Measurements from ENCODE around the gene SMIM20.

SMIM20 gene

DNA sequence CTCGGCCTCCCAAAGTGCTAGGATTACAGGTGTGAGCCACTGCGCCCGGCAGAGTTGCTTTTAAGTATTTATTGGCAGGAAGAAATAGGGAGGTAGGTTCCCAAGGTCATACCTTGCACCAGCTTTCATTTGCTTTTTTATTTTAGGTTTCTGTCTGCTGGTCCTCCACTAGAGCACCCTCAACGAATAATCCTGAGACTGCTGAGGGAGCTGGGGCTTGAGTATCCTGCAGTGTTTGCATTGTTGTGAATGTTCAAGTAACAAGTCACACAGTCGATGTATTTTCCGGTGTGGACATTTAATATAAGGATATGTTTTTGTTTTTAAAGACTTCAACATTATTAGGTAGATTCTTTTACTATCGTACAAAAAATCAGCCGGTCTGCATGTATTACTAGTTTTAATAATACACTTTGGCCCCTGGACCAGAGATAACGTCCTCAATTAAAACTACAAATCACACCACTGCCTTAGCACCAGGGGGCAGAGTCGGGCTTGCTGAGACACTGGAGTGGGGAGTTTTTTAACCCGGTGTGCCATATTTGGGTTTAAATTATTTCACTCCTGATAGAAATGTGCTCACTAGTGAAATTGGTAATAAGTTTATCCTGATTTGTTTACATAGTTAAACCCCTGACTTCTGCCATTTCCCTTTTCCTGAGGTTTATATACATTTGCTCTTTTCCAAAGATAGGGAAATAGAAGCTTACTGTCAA lies 11.6 kb downstream of the SMIM20 start:
- FAIRE-seq (no peak), DNase-seq (ENCODE audit: low spot score) (peak; percentile 35)

DNA sequence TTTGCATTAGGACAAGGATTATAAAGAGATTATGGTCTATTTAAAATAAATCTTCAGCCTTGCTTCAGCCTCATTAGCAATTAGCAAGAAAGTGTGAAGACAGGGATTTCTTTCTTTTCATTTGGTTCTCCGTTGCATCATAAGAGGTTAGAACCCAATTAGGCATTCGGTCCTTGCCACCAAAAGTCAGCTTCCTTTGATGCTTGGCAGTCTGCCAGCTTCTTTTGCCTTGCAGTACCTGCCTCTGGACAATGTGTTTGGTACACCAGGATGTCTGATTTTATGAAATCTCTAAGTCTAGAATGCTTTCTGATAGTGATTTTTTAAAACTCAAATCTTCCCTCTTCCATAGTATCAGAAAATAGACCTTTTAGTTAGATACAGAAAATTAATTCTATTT lies 12.4 kb downstream of the SMIM20 start:
- DNase-seq (ENCODE audit: low spot score) (no peak), FAIRE-seq (no peak)

DNA sequence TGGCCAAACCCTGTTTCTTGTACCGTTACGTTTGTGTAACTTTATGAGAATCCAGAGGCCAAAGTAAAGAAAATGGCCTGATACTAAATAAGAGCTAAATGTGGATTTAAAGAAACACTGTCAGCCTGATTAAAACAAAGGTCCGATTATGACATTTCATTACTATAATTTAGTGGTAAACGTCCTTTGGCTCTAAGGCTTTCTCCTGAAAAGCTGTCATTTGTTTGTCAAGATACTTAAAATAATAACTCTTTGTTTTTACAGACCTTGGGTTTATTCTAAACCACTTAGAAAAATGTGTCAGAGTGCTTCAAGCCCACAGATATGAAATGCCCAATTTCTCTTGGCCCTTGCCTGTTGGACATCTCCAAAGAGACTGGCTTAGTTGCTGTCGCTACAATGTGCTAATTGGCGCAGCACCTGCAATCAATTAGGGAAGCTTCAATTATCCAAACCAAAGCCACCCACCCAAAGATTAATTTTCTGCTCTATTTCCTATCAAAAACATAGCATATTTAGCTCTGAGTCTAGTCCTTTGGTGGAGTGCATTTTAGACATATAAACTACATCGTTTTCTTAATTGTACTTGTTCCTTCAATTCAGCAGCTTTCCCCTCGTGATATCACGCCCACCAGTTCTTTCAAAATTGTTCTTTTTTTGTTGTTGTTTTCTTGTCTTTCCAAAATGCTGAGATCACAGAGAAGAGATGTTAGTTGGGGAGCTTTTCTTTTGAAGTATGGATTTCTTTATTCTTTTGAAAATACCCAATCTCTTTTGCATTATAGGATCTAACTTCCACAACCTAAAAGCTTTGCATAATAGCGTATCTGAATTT lies 13.6 kb downstream of the SMIM20 start:
- no peak for DNase-seq (ENCODE audit: low spot score)
- FAIRE-seq = no peak

DNA sequence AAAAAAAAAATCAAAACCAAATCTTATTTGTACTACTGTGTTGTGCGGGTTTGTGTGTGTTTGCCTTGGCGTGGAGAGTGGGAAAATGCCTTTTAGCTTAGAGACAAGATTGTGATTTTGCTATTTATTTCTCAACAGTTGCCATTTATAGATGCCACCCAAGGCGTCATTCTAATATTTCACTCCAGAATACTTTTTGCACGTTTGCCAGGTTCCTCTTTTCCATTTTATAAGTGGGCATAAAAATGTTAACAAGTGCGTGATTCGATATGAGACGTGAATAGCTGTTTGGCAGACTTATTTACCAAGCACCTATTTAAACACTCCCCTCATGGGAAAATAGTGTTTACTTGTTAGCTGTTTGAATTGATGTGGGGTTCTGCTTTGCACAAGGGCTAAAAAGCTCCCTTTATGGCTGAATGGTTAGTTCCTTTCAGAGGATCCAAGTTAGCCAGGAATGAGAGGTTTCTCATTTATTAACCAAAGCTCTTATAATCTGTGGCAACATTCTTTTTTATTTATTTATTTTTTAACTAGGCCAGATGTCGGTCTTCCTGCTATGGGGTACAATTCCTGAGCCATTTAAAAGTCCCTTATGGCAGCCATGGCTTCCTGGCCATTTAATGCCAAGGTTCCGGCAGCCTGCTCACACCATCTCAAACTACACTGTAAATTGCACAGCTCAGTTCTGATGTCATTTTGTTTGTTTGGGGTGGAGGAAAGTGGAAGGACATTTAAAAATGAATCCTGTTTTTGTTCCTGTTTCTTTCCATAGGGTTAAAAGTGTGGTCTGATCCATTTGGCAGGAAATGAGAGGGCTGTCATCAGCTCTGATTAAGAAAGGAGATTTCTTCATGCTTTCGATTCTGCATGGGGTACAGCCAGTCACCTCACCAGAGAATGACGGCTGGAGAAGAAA lies 14.6 kb downstream of the SMIM20 start:
- FAIRE-seq (no peak), DNase-seq (ENCODE audit: low spot score) (no peak)

DNA sequence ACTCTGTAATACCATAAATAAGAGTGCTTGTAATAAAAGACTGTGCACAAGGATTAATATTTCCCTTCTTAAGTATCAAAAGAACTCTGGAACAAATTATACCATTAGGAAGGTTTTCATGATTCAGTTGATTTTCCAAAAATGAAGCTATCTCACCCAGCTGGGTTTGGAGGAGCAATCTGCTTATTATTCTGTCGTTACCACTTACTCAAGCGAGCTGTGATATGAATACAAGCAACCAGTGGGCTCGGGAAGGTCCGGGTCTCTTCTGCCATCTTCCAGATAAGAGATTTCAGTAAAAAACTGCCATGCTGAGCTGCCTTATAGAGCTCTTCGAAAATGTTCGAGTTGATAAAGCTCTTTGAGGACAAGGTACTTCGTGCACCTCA lies 15.3 kb downstream of the SMIM20 start:
- FAIRE-seq (no peak), DNase-seq (ENCODE audit: low spot score) (no peak)

DNA sequence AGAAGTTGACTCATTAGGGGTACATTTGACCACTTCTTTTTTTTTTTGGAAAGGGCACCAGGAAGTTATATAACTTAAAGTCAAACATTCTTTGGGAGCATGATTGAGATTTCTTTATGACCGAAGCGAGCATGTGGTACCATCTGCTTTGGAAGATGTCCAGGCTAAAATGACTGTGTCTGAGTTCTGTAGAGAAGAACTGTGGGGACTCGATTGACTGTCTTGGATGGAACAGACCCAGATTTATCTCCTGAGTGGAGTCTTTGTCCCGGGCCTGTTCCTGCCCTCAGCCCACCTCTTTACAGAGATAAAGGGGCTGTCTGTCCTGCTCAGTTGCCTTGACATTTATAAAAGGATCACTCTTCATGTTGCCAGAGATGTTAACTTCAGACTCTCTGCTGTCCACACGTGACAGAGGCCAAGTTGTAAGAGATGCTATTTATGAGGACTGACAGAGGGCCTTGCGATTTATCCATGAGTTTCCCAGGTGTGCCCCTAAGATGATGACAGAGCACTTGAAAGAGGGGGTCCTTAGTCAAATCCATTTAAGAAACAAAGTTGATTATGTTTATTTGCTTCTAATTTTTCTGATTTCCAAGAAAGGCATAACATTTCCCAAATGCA lies 16.8 kb downstream of the SMIM20 start:
- FAIRE-seq = no peak

DNA sequence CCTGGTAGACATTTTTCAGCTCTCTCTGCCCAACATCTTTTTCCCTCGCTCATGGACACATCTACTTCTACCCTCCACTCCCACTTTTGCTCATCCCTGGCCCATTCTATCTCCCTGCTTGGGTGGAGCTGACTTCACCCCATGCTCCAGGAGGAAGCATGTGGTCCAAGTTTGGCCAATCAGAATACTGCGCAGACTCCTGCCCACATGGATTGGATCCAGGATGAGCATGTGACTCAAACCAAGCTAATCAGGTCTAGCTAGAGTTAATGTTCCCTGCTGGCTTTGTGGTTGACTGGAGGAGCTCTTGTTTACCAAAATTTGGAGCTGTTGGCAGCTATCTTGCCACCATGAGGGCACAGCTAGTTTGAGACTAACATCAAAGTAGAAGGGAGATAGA lies 22.7 kb downstream of the SMIM20 start:
- FAIRE-seq = no peak

More for the DNA sequence above, 16.8 kb downstream of the SMIM20 start:
- DNase-seq (ENCODE audit: low spot score) = no peak

DNA sequence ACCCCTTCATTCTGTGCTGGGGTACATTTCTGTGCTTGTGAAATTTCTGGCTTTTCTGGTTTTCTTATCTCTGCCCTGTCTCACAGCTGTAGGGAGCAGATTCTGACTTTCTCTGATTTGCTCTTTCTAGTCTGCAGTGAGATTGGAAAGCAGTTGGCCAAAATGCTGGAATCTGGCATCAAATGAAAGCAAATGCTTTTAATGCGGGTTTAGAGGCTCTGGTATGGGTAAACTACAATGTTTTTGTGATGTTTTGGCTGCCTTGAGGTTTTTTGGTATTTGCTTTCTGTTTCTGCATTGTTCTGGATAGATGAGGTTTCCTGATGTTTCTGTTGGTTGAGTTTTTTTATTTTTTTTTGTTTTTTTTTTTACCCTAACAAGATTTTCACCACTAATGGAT lies 23.8 kb downstream of the SMIM20 start:
- DNase-seq (ENCODE audit: low spot score) (no peak), FAIRE-seq (no peak)

More for the DNA sequence above, 22.7 kb downstream of the SMIM20 start:
- DNase-seq (ENCODE audit: low spot score) = no peak

DNA sequence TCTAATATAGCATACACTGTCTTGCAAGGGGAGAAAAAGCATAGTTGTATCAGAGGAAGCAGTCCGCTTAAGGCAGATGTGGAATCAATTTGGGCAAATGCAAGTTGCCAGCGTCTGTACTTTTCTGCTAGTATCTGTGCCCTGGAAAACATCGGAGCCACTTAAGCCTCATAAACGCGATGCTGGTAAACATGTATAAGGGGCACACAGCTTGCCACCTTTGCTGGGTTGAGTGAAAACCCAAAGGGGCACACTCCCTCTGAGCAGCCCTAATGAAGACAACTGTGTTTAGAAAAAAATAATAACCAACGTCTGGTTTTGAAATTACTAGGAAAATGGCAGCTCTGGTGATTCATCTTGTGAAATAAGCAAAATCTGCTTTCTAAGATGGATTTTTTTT lies 24.3 kb downstream of the SMIM20 start:
- no peak for FAIRE-seq
- DNase-seq (ENCODE audit: low spot score) = no peak

DNA sequence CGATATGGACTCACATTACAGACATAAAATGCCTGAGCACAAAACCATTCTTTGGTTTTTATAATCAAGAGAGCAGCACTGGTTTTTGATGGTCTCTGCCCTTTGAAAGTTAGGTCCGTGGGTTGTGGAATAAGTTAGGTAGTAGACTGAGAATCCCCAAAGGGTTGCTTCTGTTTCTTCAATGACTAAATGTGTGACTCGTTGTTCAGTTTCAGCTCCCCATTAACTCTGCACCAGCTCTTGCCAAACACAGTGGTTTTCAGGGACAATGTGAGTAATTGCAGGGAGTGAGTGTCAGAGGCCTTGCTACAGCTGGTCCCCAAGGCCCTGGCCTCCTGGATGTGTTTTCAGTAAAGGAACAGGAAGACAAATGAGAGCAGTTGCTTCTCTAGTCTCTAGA lies 24.8 kb downstream of the SMIM20 start:
- DNase-seq (ENCODE audit: low spot score) = no peak
- FAIRE-seq = no peak

DNA sequence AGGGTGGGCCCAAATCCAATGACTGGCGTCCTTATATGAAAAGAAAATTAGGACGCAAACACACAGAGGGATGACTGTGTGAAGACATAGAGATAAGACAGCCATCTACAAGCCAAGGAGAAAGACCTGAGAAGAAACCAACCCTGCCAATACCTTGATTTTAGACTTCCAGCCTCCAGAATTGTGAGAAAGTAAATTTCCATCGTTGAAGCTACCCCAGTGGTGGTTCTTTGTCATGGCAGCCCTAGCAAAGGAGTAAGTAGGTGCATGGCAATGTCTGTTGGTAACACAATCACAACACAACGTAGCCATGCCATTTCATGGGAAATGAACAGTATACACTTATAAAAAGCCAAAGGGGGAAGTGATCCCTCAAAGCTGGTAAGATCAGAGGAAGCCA lies 25.3 kb downstream of the SMIM20 start:
- FAIRE-seq = no peak
- DNase-seq (ENCODE audit: low spot score) = no peak

DNA sequence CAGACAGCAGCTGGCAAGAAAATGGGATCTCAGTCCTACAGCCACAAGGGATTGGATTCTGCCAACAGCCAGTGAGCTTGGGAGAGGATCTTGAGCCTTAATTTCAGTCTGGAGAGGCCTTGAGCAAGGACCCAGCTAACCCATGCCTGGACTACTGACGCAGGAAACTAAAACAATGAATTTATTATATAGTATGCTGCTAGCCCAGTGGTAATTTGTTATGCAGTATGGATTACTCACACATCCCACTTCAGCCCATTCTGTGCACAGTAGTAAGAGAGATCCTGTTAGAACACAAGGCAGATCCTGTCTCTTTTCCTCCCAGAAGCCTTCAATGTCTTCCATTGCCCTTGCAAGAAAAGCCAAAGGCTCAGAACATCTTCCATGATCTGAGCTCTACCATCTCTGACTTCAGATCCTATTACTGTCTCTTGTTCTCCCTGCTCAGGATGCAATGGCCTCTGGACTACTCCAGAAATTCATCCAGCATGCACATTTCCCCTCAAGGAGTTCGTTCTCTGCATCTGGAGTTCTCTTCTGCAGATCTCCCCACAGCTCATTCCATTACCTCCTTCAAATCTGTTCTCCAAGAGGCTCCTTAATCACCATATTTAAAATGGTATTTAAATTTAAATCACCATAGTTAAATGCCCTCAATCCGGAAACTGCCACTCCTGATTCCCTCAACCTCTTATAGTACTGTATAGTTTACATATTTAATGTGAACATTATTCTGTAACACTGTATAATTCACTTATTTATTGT lies 27.6 kb downstream of the SMIM20 start:
- FAIRE-seq (no peak), DNase-seq (ENCODE audit: low spot score) (no peak)

DNA sequence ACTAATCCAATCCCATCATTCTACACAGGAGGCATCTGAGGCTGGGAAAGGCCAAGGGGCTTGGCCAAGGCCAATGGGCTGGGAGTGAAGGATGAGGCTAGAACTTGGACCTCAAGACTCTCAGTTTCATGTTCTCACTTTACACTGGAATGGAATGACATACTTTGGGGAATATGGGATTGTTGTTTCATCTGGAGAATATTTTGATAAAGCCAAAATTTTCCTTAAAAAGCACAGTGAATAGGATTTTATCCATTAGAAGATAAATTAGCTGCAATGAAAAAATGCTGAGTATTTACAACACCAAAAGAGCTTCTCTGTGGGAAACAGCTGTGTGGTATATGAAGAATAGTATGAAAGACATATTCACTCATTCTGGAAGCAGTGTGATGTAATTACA lies 29.3 kb downstream of the SMIM20 start:
- DNase-seq (ENCODE audit: low spot score) (no peak), FAIRE-seq (no peak)

DNA sequence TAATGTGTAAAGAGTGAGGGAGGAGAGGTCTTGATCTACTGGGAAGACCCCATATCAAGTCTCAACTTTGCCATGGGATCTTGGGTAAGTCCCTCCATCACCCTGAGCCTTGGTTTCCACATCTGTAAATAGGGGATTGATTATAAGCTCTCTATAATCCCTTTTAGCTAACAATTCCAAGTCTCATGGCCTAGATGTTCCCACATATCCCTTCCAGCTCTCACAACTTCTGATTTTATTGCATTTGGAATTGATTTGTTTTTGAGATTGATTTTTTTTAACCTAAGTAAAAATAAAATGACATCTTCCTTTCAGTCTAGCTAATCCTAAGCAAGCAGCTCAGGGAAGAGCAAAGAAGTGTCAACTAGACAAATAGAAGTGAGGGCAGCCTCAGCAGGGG lies 29.8 kb downstream of the SMIM20 start:
- no peak for DNase-seq (ENCODE audit: low spot score)
- no peak for FAIRE-seq

DNA sequence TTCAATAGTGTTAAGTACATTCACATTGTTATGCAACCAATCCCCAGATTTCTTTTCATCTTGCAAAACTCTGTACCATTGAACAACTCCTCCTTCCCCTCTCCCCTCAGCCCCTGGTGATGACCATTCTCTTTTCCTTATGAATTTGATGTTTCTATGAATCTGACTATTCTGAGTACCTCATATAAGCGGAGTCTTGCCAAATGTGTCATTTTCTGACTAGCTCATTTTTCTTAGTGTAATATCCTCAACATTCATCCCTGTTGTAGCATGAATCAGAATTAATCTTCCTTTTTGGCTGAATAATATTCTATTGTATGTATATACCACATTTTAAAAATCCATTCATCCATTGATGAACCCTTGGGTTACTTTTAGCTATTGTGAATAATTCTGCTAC lies 34.0 kb downstream of the SMIM20 start:
- FAIRE-seq (no peak), DNase-seq (ENCODE audit: low spot score) (no peak)

DNA sequence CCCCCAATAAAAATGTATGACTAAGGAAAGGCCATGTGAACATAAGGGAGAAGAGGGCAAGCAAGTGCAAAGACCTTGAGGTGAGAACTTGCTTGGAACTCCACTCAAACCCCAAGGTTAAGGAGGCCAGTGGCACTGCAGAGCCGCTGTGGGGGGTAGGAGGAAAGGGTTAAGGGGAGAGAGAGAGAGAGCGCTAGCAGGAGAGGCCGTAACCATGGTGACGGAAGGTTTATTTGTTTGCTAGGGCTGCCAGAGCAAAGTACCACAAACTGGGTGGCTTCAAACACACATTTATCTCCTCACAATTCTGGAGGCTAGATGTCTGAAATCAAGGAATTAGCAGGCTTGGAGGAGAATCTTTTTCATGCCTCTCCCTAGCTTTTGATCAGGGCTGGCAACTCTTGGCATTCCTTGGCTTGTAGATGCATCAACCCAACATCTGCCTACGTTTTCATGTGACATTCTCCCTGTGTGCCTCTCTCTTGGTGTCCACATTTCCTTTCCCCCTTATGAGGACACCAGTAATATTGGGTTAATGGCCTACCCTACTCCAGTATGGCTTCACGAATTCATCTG lies 35.2 kb downstream of the SMIM20 start:
- DNase-seq (ENCODE audit: low spot score) (no peak), FAIRE-seq (no peak)

DNA sequence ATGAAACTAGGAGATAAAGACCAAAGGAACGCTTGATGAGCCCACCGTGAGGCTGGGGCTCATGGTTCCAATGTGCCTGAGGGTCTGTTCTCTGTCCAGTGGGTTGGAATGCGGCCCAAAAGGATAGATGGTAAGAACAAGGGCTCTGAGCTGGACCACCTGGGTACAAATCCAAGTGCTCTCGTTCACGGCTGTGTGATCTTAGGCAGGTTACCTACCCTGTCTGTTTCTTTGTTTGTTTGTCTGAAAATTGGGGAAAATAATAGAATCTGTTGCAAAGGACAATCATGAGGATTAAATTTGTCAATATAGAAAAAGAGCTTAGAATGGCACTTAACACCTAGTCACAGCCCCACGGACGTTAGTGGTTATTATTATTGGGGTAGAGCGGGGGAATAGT lies 36.0 kb downstream of the SMIM20 start:
- FAIRE-seq = no peak
- no peak for DNase-seq (ENCODE audit: low spot score)

DNA sequence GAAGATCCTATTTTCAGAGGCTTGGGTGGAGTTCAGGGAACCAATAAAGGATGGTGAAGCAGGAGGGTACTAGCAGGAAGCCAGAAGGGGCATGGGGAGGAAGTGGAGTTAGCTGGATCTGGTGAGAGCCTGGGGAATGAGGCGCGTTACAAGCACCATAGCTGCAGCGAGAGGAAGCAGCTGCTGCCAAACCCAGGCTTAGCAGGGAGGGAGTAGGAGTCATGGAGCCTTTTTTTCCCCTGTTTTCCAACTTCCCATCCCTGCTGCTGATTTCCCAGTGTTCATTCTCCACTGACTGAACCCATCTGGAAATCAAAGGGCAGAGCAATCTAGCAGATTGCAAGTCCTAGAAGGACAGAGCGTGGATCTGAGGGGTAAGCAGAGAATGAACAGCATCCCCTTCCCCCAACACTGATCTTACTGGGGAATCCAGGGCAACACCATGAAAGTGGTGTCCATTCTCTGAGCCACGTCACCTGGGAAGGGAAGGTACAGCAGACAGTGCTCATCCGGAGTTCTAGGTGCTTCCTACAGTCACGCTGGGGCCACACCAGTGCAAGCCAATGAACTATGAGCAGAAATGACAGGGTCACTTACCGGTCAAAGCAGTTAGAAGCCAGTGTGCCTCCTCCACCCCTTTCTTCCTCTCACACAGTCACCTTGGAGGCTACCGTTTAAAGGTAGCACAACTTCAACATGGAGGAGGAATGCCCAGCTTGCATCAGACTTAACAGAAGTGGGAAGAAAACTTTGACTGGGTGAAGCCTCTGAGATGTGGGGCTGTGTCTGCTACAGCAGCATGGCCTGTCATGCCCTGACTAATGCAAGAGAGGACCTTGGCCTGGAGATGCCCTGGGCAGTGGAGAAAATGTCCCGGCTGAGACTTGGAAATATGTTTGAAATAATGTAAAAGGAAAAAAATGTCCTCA lies 36.7 kb downstream of the SMIM20 start:
- FAIRE-seq = no peak

DNA sequence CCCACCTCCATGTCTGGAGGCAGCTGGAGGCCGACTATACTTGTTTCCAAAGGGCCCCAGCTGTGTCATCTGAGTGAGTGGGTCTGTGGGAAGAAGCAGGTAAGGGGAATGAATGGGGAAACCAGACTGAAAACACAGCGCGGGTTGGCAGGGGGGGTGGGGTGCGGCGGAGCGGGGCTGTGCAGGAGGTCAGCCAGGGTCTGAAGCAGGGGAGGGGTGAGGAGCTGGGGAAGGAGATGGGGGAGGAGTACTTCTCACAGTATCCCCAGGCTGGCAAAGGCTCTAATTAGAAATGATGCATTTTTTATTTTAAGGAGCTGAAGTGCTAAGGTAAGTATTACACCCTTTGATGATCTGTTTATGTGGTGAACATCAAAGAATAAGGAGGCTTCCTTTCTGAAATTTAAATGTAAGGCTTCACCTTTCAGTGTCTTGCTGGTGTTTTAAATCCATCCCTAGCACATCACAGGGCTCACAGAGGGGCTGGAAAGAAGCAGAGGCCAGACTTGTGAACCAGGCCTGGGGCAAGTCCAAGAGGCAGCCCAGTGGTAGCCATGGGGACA lies 37.5 kb downstream of the SMIM20 start:
- no peak for FAIRE-seq
- no peak for DNase-seq (ENCODE audit: low spot score)

More for the DNA sequence above, 36.7 kb downstream of the SMIM20 start:
- DNase-seq (ENCODE audit: low spot score) = no peak
